Measurements from ENCODE around the gene NT5DC1. TPM values are rescaled to one million over a fixed set of nuclear protein-coding genes. Genes with fewer than 3 reads are reported as not detected.

The NT5DC1 gene
- polyA plus RNA-seq, 6 donors from 2014 or later, result 59.0 to 94.7 (median 72.8) TPM

GRCh38 chr6:116099036-116099435 is 1.6 kb upstream of the NT5DC1 start:
- H3K27me3 Mint-ChIP-seq, result no peaks in the 10 kb centered on the region
- ATAC-seq (ENCODE audit: low read depth in 2 of 2), result no peak

GRCh38 chr6:116101302-116101718 is 657 bp downstream of the NT5DC1 start:
- Mint-ChIP-seq H3K36me3 (peaks cover 0 to 7% of the 10 kb centered on the region in 2 donors), H3K27ac (peak overlapping the region in 5 of 6 donors; percentile 23 to 97 (median 91)), H3K27me3 (no peaks in the 10 kb centered on the region), H3K4me1 (peaks cover 42 to 47% (median 45%) of the 10 kb centered on the region in 3 donors), H3K9me3 (peaks cover 0 to 6% (median 5%) of the 10 kb centered on the region in 7 donors), H3K4me3 (peak overlapping the region; percentile 88 to 97 (median 96))
- DNase-seq, result no peak
- peak; percentile 0 to 1 for ATAC-seq (ENCODE audit: low read depth in 2 of 2)

More at GRCh38 chr6:116099036-116099435, 1.6 kb upstream of the NT5DC1 start:
- Mint-ChIP-seq H3K4me1 (peaks cover 29 to 32% (median 29%) of the 10 kb centered on the region in 3 donors), H3K36me3 (peaks cover 0 to 16% of the 10 kb centered on the region in 2 donors), H3K27ac (peak overlapping the region in 1 of 6 donors; percentile 80), H3K9me3 (peaks cover 0 to 16% (median 14%) of the 10 kb centered on the region in 7 donors), H3K4me3 (peak overlapping the region in 2 of 8 donors; percentile 45 to 95)
- DNase-seq, result no peak

DNA sequence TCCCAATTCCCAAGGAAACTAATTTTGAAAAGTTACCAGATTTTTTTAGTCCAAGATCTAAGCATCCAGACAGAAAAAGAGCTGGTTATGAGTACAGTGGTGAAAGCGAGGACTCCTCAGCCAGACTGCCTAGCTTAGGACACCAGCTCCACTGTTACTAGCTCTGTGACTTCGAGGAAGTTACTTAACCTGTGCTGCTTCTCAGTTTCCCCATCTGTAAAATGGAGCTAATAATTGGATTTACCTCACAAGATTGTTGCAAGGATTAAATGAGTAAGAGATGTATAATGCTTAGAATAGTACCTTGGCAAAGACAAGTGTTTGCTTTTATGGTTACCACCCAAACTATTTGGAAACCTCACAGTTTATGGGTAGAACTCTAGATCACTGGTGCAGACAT is 1.1 kb downstream of the NT5DC1 start:
- Mint-ChIP-seq H3K27me3 (no peaks in the 10 kb centered on the region), H3K4me3 (peak overlapping the region; percentile 88 to 97 (median 96)), H3K4me1 (peaks cover 42 to 47% (median 45%) of the 10 kb centered on the region in 3 donors), H3K27ac (peak overlapping the region; percentile 23 to 97 (median 86)), H3K36me3 (peaks cover 0 to 7% of the 10 kb centered on the region in 2 donors), H3K9me3 (peaks cover 0 to 1% (median under 1%) of the 10 kb centered on the region in 7 donors)
- no peak for ATAC-seq (ENCODE audit: low read depth in 2 of 2)
- no peak for DNase-seq

DNA sequence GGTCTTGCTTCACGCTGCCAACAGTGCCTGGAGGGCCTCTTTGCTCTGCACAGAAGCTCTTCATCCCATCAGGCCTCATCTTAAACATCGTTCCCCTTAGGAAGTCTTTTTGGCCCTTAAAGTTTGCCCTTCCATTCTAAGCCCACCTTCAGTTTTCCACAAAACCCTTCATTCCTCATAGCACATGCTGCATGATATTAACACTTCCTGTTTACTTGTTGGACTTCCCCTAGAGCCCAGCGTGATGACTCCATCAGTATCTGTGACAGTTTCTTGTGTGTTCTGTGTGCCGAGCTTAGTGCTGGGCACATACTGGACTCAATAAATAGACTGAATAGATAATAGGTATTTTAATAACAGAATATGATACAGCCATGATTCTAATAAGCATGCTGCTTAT is 2.2 kb downstream of the NT5DC1 start:
- peaks cover 0 to 7% of the 10 kb centered on the region in 2 donors for H3K36me3 Mint-ChIP-seq
- H3K9me3 Mint-ChIP-seq, result no peaks in the 10 kb centered on the region
- peak overlapping the region in 7 of 8 donors; percentile 7 to 95 (median 29) for H3K4me3 Mint-ChIP-seq
- no peak for DNase-seq
- no peak for ATAC-seq (ENCODE audit: low read depth in 2 of 2)
- peak overlapping the region in 2 of 6 donors; percentile 48 to 64 for H3K27ac Mint-ChIP-seq
- H3K4me1 Mint-ChIP-seq, result peaks cover 42 to 47% (median 45%) of the 10 kb centered on the region in 3 donors
- no peaks in the 10 kb centered on the region for H3K27me3 Mint-ChIP-seq

DNA sequence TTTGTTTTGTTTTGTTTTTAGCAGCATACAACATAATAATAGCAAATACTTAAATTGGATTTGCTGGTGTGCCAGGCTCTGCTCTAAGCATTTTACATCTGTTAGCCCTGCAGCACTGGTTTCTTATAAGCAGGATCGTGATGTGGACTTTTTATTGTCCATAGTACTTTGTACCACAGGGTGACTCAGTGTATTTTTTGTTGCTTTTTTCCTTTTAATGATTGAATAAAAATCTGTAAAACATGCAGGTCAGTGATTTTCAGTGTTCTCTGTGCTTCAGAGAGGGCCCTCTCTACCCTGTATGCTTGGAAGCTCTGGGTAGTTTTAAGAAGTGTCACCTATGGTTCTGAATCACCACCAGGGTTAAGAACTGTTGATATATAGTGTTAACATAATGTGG is 4.0 kb downstream of the NT5DC1 start:
- Mint-ChIP-seq H3K27ac (peak overlapping the region in 2 of 6 donors; percentile 1 to 66), H3K27me3 (no peaks in the 10 kb centered on the region), H3K4me1 (peaks cover 45 to 47% (median 47%) of the 10 kb centered on the region in 3 donors), H3K9me3 (no peaks in the 10 kb centered on the region), H3K4me3 (peak overlapping the region in 1 of 8 donors; percentile 62), H3K36me3 (peaks cover 9 to 19% of the 10 kb centered on the region in 2 donors)
- ATAC-seq (ENCODE audit: low read depth in 2 of 2) (no peak), DNase-seq (no peak)

GRCh38 chr6:116105247-116105646 is 4.6 kb downstream of the NT5DC1 start:
- Mint-ChIP-seq H3K4me1 (peaks cover 42 to 50% (median 46%) of the 10 kb centered on the region in 3 donors), H3K4me3 (peak overlapping the region in 1 of 8 donors; percentile 35), H3K27me3 (no peaks in the 10 kb centered on the region), H3K27ac (no peak overlapping the region), H3K36me3 (peaks cover 11 to 24% of the 10 kb centered on the region in 2 donors), H3K9me3 (no peaks in the 10 kb centered on the region)
- no peak for DNase-seq
- ATAC-seq (ENCODE audit: low read depth in 2 of 2), result no peak

- Mint-ChIP-seq H3K4me1 (peaks cover 38 to 51% (median 48%) of the 10 kb centered on the region in 3 donors), H3K36me3 (peaks cover 18 to 33% of the 10 kb centered on the region in 2 donors), H3K27me3 (no peaks in the 10 kb centered on the region), H3K4me3 (no peak overlapping the region), H3K9me3 (no peaks in the 10 kb centered on the region), H3K27ac (no peak overlapping the region)
- DNase-seq (no peak), ATAC-seq (ENCODE audit: low read depth in 2 of 2) (no peak)
These were observed 5.5 kb downstream of the NT5DC1 start for GRCh38 chr6:116106146-116106545.

DNA sequence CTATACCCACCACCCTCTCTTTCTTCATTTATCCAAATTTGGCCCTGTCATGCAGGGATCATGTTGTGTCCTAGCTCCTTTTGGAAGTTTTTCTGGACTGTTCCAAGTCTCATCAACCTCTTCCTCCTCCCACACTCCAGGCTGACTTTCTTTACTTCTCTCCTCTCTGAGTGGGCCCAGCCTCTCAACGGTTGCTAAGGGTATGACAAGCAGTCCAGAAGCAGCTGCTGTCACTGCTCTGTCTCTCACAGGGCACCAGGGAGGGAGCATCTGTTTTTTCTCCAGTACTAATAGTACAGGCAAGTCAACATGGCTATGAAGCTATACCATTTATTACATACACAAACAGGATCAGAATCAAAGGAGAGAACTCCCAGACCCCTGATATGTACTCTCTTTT is 8.2 kb downstream of the NT5DC1 start:
- no peak for ATAC-seq (ENCODE audit: low read depth in 2 of 2)
- Mint-ChIP-seq H3K36me3 (peaks cover 36 to 39% of the 10 kb centered on the region in 2 donors), H3K4me1 (peaks cover 21 to 27% (median 26%) of the 10 kb centered on the region in 3 donors), H3K27ac (no peak overlapping the region), H3K27me3 (no peaks in the 10 kb centered on the region), H3K4me3 (no peak overlapping the region), H3K9me3 (no peaks in the 10 kb centered on the region)
- no peak for DNase-seq

- peaks cover 36 to 44% of the 10 kb centered on the region in 2 donors for H3K36me3 Mint-ChIP-seq
- peak in 1 of 2 donors; percentile 35 for ATAC-seq (ENCODE audit: low read depth in 2 of 2)
- no peaks in the 10 kb centered on the region for H3K27me3 Mint-ChIP-seq
- peak overlapping the region in 2 of 6 donors; percentile 24 to 52 for H3K27ac Mint-ChIP-seq
- H3K4me1 Mint-ChIP-seq, result peaks cover 5 to 12% (median 8%) of the 10 kb centered on the region in 3 donors
- no peaks in the 10 kb centered on the region for H3K9me3 Mint-ChIP-seq
- H3K4me3 Mint-ChIP-seq, result peak overlapping the region in 1 of 8 donors; percentile 73
- DNase-seq, result no peak
These were observed 11.2 kb downstream of the NT5DC1 start for GRCh38 chr6:116111552-116112528.

GRCh38 chr6:116113386-116113785 is 12.7 kb downstream of the NT5DC1 start:
- Mint-ChIP-seq H3K9me3 (no peaks in the 10 kb centered on the region), H3K27ac (peak overlapping the region in 1 of 6 donors; percentile 1), H3K4me3 (no peak overlapping the region), H3K4me1 (peaks cover 5 to 12% (median 8%) of the 10 kb centered on the region in 3 donors), H3K27me3 (no peaks in the 10 kb centered on the region), H3K36me3 (peaks cover 36 to 44% of the 10 kb centered on the region in 2 donors)
- DNase-seq, result no peak
- ATAC-seq (ENCODE audit: low read depth in 2 of 2), result no peak

- no peaks in the 10 kb centered on the region for H3K27me3 Mint-ChIP-seq
- H3K4me1 Mint-ChIP-seq, result peaks cover 0 to 8% (median 3%) of the 10 kb centered on the region in 3 donors
- peaks cover 14 to 28% of the 10 kb centered on the region in 2 donors for H3K36me3 Mint-ChIP-seq
- DNase-seq (no peak), ATAC-seq (ENCODE audit: low read depth in 2 of 2) (no peak)
- H3K4me3 Mint-ChIP-seq, result no peak overlapping the region
- peak overlapping the region in 1 of 6 donors; percentile 30 for H3K27ac Mint-ChIP-seq
- no peaks in the 10 kb centered on the region for H3K9me3 Mint-ChIP-seq
These were observed 15.1 kb downstream of the NT5DC1 start for GRCh38 chr6:116115781-116116180.

- H3K27ac Mint-ChIP-seq, result peak overlapping the region in 1 of 6 donors; percentile 52
These were observed 18.0 kb downstream of the NT5DC1 start for GRCh38 chr6:116118608-116119007.

GRCh38 chr6:116120430-116120829 is 19.8 kb downstream of the NT5DC1 start:
- no peak overlapping the region for H3K27ac Mint-ChIP-seq
- no peak for ATAC-seq (ENCODE audit: low read depth in 2 of 2)
- no peaks in the 10 kb centered on the region for H3K27me3 Mint-ChIP-seq
- peaks cover 8 to 9% of the 10 kb centered on the region in 2 donors for H3K36me3 Mint-ChIP-seq
- H3K9me3 Mint-ChIP-seq, result no peaks in the 10 kb centered on the region
- H3K4me3 Mint-ChIP-seq, result no peak overlapping the region
- DNase-seq, result no peak
- peaks cover 0 to 8% (median 6%) of the 10 kb centered on the region in 3 donors for H3K4me1 Mint-ChIP-seq

More at GRCh38 chr6:116118608-116119007, 18.0 kb downstream of the NT5DC1 start:
- peaks cover 2 to 8% (median 6%) of the 10 kb centered on the region in 3 donors for H3K4me1 Mint-ChIP-seq
- H3K4me3 Mint-ChIP-seq, result no peak overlapping the region
- H3K36me3 Mint-ChIP-seq, result peaks cover 8% of the 10 kb centered on the region in 2 donors
- H3K27me3 Mint-ChIP-seq, result no peaks in the 10 kb centered on the region
- no peaks in the 10 kb centered on the region for H3K9me3 Mint-ChIP-seq
- no peak for ATAC-seq (ENCODE audit: low read depth in 2 of 2)
- DNase-seq, result no peak
